ENCODE measurements around the gene BANP. TPM values are rescaled to one million over a fixed set of nuclear protein-coding genes. Genes with fewer than 3 reads are reported as not detected.

BANP gene
- total RNA-seq, 1 donor from 2014 or later, result 53.9 TPM

DNA sequence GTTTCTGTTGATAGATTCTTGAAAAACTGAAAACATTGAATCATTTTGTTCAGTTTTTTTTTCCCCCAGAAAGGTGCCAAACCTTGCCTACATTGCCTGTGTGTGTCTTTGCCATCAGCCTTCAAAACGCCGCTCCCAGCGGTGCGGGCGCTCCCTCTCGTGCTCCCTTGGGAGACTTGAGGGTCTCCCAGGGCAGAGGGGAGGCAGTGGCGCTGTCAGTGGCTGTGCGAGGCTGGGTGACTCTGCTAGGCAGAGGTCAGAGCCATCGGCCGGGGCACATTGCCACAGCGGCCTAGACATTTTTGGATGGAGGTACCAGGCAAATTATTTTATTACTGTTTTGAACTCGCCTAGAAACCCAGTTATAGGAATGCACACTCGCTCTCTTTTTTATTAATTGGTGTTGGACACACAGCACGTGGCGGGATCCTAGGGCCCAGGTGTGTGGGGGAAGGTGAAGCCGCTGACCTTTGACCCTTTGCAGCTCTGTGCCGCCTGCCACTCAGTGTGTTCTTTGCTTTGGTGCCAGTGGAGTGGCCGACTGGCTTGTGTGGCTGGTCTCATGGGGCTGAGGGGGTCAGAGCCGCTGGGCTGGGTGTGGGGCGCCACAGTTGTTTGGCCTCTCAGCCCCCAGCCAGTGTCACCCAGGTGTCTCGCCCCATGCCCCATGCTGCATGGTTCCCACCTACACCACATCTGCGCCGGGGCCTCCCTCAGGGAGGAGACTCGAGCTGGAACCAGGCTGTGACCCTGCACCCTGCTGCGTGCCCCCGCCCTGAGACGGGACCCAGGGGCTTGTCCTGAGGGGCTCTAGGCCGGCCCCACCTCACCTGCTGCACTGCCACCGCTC is 115.7 kb downstream of the BANP start:
- Mint-ChIP-seq H3K9me3 (ENCODE audit: low read depth) (no peaks in the 10 kb centered on the region), H3K27me3 (no peaks in the 10 kb centered on the region), H3K27ac (no peak overlapping the region), H3K4me3 (ENCODE audit: low read depth) (no peak overlapping the region), H3K36me3 (ENCODE audit: insufficient read depth) (peaks cover 11% of the 10 kb centered on the region), H3K4me1 (ENCODE audit: low read depth) (peaks cover 1% of the 10 kb centered on the region)
- DNase-seq (ENCODE audit: low spot score, unreplicated experiment), result no peak
- TF ChIP-seq, protein P1, sequence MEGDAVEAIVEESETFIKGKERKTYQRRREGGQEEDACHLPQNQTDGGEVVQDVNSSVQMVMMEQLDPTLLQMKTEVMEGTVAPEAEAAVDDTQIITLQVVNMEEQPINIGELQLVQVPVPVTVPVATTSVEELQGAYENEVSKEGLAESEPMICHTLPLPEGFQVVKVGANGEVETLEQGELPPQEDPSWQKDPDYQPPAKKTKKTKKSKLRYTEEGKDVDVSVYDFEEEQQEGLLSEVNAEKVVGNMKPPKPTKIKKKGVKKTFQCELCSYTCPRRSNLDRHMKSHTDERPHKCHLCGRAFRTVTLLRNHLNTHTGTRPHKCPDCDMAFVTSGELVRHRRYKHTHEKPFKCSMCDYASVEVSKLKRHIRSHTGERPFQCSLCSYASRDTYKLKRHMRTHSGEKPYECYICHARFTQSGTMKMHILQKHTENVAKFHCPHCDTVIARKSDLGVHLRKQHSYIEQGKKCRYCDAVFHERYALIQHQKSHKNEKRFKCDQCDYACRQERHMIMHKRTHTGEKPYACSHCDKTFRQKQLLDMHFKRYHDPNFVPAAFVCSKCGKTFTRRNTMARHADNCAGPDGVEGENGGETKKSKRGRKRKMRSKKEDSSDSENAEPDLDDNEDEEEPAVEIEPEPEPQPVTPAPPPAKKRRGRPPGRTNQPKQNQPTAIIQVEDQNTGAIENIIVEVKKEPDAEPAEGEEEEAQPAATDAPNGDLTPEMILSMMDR (IDR thresholded peaks at IDR 0.05; ENCODE audit: unreplicated experiment), result no peak

DNA sequence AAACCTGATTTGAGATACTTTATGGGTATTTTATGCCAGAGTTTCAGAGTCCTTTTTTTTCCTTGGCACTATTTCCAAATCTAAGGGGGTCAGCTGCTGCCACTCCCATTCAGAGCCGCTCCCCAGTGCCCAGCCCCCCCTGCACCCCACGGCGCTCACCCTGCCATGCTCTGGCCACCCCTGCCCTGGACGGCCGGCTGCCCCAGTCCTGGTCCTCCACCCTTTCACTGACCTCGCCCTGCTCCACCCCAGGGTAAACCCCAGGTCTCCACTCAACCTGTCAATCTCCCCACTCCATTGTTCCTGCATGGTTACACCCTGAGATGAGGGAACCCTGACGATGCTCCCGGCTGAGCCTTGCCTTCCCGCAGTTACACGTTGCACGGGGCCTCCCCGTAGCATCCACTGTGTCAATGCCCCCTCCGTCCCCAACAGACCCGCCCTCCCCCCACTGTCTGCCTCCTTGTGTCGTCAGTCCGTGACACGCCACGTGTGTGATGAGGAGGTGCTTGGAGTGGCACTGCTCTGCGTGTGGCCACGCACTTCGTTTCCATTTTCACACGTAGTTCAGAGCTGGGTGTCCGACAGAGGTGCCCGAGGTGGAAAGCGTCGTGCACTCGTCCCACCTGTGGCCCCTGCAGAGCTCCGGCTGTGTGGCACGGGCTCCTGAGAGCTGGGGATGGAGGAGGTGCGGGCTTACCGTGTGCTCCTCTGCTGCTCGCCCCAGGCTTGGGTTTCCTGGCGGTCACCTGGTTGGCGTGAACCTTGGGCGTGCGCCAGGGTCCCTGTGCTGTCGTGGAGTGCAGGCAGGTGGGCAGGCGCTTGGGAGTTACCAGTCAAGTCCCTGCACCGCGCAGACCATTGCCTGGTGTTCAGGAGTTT is 116.5 kb downstream of the BANP start:
- no peaks in the 10 kb centered on the region for H3K9me3 Mint-ChIP-seq (ENCODE audit: low read depth)
- DNase-seq (ENCODE audit: low spot score, unreplicated experiment), result no peak
- TF ChIP-seq, protein P1 (IDR thresholded peaks at IDR 0.05; ENCODE audit: unreplicated experiment), result no peak
- H3K27ac Mint-ChIP-seq, result no peak overlapping the region
- no peak overlapping the region for H3K4me3 Mint-ChIP-seq (ENCODE audit: low read depth)
- peaks cover 1% of the 10 kb centered on the region for H3K4me1 Mint-ChIP-seq (ENCODE audit: low read depth)
- peaks cover 11% of the 10 kb centered on the region for H3K36me3 Mint-ChIP-seq (ENCODE audit: insufficient read depth)
- H3K27me3 Mint-ChIP-seq, result no peaks in the 10 kb centered on the region

DNA sequence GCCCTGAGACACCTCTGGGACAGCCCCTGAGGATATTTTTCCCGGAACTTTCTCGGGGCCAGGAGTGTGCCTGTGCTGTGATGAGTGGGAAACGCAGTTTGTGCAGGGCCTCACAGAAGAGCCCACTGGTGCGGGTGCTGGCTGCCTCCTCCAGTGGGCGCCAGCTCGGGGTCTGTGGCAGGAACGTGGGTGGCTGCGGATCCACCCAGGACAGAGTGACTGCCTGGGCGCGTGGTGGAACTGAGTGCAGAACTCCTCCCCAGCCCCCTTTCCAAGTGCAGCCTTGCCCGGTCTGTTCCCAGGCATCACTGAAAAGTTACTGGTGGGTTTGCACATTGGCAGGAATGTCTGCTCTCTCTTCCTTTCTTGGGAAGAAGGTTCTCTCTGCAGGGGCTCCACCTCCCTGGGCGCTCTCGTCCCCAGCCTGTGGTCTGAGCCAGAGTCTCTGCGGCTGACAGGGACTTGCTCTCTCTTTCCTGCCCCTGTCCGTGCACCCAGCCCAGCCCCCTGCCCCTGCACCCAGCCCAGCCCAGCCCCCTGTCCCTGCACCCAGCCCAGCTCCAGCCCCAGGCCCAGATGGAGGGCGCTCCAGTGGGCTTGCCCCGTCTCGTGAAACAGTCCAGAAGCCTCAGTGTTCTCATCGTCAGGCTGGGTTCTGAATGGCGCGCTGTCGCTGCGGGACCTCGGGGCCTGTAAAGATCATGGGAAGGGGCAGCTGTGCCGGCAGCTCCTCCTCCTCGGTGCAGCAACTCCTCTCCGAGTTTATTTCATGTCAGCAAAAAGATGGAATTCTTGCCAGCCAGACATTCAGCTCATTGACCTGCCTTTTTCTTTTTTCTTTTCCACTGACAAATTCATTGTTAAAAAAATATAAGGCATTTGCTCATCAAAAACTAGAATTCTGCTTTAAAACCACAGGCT is 117.5 kb downstream of the BANP start:
- Mint-ChIP-seq H3K36me3 (ENCODE audit: insufficient read depth) (peaks cover 9% of the 10 kb centered on the region), H3K4me1 (ENCODE audit: low read depth) (peaks cover 1% of the 10 kb centered on the region), H3K4me3 (ENCODE audit: low read depth) (no peak overlapping the region), H3K27ac (no peak overlapping the region), H3K27me3 (no peaks in the 10 kb centered on the region), H3K9me3 (ENCODE audit: low read depth) (no peaks in the 10 kb centered on the region)
- no peak for DNase-seq (ENCODE audit: low spot score, unreplicated experiment)
- TF ChIP-seq, protein P1 (IDR thresholded peaks at IDR 0.05; ENCODE audit: unreplicated experiment), result no peak

DNA sequence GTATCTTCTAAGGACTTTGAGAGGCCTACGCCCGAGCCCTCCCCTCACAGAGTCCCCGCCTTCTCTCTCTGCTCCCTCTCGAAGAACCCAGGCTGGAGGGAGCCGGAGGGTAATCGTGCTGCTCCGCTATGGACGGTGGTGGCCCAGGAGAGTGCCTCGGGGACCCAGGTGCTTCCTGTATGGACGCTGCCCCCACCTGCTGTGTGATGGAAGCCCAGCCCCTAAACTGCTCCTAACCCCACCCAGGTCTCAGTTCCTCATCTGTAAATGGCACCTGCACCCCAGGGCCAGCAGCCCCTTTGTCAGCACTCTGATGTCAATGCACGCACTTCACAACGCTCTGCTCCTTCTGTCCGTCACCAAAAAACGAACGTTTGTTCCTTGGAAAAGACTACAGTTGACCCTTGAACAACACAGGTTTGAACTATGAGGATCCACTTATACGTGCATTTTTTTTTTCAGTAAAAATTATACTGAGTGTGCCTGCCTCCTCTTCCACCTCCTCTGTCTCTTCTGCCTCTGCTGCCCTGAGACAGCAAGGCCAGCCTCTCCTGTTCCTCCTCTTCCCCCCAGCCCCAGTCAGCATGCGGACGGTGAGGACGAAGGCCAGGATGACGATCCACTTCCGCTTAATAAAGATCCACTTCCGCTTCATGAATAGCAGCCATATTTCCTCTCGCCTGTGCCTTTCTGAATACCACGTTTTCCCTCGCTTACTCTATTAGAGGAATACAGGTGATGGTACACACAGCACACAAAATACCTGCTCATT is 118.3 kb downstream of the BANP start:
- Mint-ChIP-seq H3K9me3 (ENCODE audit: low read depth) (no peaks in the 10 kb centered on the region), H3K27ac (peak overlapping the region; percentile 36), H3K27me3 (no peaks in the 10 kb centered on the region), H3K4me3 (ENCODE audit: low read depth) (no peak overlapping the region), H3K4me1 (ENCODE audit: low read depth) (peaks cover 1% of the 10 kb centered on the region), H3K36me3 (ENCODE audit: insufficient read depth) (peaks cover 9% of the 10 kb centered on the region)
- DNase-seq (ENCODE audit: low spot score, unreplicated experiment), result no peak
- TF ChIP-seq, protein P1 (IDR thresholded peaks at IDR 0.05; ENCODE audit: unreplicated experiment), result no peak

Measured in progenitor cell of endocrine pancreas (in vitro differentiated cells).